GM12892 (cell line): ENCODE measurements around the gene MACROD1.

Experiments
- POLR2A ChIP-seq: IDR thresholded peaks from 2 replicates; pipeline ENCODE4 v1.6.1; 2011; ENCODE audit warnings: low read depth, low read length, control low read depth
- TAF1 ChIP-seq: IDR thresholded peaks from 2 replicates; pipeline ENCODE4 v1.6.1; 2011; ENCODE audit warnings: low read depth, mild to moderate bottlenecking, control low read depth, low read length, borderline replicate concordance

DNA sequence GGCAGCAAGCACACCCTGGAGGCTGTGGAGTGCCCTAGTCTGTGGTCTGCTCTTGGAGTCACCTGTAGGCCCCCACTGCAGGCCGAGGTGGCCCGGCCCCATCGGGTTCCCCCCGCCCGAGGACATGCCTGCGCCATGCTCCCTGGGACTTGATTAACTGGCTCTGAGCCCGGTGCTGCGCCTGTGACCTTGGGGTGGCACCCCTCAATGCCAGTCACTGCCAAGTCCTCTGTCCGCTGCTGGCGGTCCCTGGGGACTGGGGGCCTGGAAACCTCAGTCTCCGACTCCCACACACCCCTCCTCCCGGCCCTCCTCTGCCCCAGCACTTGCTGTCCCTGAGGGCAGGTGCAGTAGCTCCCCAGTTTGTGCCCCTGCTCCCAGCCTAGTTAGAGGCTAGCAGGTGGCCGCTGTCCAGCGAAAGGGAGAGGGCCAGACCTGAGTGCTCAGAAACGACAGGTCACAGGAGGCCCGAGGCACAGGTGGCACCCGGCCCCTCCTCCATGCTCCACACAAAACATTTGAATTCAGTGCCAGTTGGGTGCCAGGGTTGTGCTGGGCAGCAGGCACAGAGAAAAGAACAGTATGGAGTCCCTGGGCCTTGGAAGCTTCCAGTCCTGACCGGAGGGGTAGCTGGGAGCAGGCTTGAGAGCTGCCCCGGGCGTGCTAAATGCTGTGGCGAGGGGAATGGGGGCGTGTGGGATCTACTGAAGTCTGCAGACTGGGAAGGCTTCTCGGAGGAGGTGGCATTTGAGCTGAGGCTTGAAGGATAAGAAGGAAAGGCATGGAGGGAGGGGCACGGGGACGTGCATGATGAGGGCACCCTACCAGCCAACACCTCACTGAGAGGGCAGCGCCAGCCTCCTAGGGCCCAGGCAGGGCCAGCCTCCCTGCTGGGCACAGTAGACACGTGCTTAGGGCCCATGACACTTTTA lies 146.5 kb downstream of the MACROD1 start:
- TF ChIP-seq TAF1 (no peak), POLR2A (no peak)
